ENCODE data around the gene TEPSIN. TPM values are rescaled to one million over a fixed set of nuclear protein-coding genes. Genes with fewer than 3 reads are reported as not detected.

Gene TEPSIN
- polyA plus RNA-seq, 1 donor (not counting 4 experiments of a cell fraction or from before 2014, with no cell fraction given) = 7.1 TPM

DNA sequence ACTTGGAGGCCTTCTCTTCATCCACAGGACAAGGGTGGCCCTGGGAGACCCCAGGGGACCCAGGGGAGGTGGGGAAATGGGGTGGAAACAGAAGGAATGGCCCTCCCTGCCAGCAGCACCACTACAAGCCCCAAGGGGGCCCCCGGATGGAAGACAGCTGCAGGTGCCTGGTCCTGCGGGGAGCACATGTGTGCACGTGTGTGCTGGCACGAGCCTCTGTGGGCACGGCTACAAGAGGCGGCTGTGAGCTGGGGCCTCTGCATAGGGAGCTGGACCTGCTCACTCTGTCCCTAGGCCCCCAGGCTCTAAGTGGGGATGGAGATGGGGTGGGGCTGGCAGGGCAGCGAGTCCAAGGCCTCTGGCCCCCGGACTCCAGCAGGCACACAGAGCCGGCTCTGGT lies 59.6 kb downstream of the TEPSIN start:
- no peak overlapping the region for H3K9ac ChIP-seq (ENCODE audit: control insufficient read depth, extremely low read depth, insufficient read depth, low read length)
- dilution Hi-C loops (cut with MboI; ENCODE audit: extremely low pct_ligation_motif_present, low sequenced_read_pairs) = no loop called here

More for the DNA sequence above, 59.6 kb downstream of the TEPSIN start:
- Histone ChIP-seq H4K20me1 (ENCODE audit: control insufficient read depth, extremely low read depth, insufficient read depth, low read length) (no peaks in the 10 kb centered on the region), H3K9me1 (ENCODE audit: control insufficient read depth, extremely low read depth, insufficient read depth, low read length) (no peaks in the 10 kb centered on the region), H3K27ac (ENCODE audit: control insufficient read depth, insufficient read depth, low read length) (no peak overlapping the region), H3K36me3 (ENCODE audit: control insufficient read depth in 2 of 2, extremely low read depth in 1 of 2, insufficient read depth in 2 of 2, low read length in 2 of 2) (no peaks in the 10 kb centered on the region), H3K4me3 (ENCODE audit: control insufficient read depth in 2 of 3, extremely low read depth in 1 of 3, insufficient read depth in 2 of 3, low read depth in 1 of 3, low read length in 3 of 3) (no peak overlapping the region), H3K27me3 (ENCODE audit: control insufficient read depth, extremely low read depth, insufficient read depth, low read length) (peaks cover 7% of the 10 kb centered on the region), H3K9me3 (ENCODE audit: control insufficient read depth, low read depth, low read length) (peaks cover 3% of the 10 kb centered on the region), H3K79me2 (ENCODE audit: control insufficient read depth, insufficient read depth, low read length) (no peaks in the 10 kb centered on the region), H2AFZ (ENCODE audit: control insufficient read depth, low read length) (no peak overlapping the region), H3K4me1 (ENCODE audit: control insufficient read depth, extremely low read depth, insufficient read depth, low read length) (no peaks in the 10 kb centered on the region), H3K4me2 (ENCODE audit: control insufficient read depth, extremely low read depth, insufficient read depth, low read depth, low read length) (no peak overlapping the region)
- no peak for DNase-seq (ENCODE audit: low read depth, low spot score)
- FAIRE-seq = no peak
- no peak for TF ChIP-seq EZH2 (IDR thresholded peaks at IDR 0.05; ENCODE audit: low read length)
- TF ChIP-seq, protein P1, sequence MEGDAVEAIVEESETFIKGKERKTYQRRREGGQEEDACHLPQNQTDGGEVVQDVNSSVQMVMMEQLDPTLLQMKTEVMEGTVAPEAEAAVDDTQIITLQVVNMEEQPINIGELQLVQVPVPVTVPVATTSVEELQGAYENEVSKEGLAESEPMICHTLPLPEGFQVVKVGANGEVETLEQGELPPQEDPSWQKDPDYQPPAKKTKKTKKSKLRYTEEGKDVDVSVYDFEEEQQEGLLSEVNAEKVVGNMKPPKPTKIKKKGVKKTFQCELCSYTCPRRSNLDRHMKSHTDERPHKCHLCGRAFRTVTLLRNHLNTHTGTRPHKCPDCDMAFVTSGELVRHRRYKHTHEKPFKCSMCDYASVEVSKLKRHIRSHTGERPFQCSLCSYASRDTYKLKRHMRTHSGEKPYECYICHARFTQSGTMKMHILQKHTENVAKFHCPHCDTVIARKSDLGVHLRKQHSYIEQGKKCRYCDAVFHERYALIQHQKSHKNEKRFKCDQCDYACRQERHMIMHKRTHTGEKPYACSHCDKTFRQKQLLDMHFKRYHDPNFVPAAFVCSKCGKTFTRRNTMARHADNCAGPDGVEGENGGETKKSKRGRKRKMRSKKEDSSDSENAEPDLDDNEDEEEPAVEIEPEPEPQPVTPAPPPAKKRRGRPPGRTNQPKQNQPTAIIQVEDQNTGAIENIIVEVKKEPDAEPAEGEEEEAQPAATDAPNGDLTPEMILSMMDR (optimal IDR thresholded peaks at IDR 0.05 in 1 of 3, IDR thresholded peaks at IDR 0.05 in 1 of 3, conservative IDR thresholded peaks at IDR 0.05 in 1 of 3; ENCODE audit: extremely low read depth in 1 of 3, insufficient read depth in 2 of 3, low read length in 3 of 3) = no peak

Other genes with a start within 250 kb of the TEPSIN start
- gene CHMP6, start 247.2 kb downstream of the TEPSIN start, polyA plus RNA-seq = 14.5 to 26.7 TPM (median 20.9 TPM) in 3 replicates
- 48.9 to 74.4 TPM (median 56.7 TPM) in 3 replicates for gene BAIAP2, start 203.9 kb downstream of the TEPSIN start, polyA plus RNA-seq
- gene PVALEF, start 73.5 kb downstream of the TEPSIN start, polyA plus RNA-seq = not detected in 3 replicates
- 0.16 to 0.54 TPM (median 0.40 TPM) in 3 replicates for gene AATK, start 72.8 kb downstream of the TEPSIN start, polyA plus RNA-seq
- gene CEP131, start 16.1 kb downstream of the TEPSIN start, polyA plus RNA-seq = 2.6 to 3.0 TPM (median 2.7 TPM) in 3 replicates
- gene NDUFAF8, start 263 bp upstream of the TEPSIN start, polyA plus RNA-seq = 99.5 to 171 TPM (median 109 TPM) in 3 replicates
- gene SLC38A10, start 56.3 kb upstream of the TEPSIN start, polyA plus RNA-seq = 16.8 to 21.2 TPM (median 20.9 TPM) in 3 replicates
- gene BAHCC1, start 156.4 kb upstream of the TEPSIN start, polyA plus RNA-seq = 0.52 to 1.0 TPM (median 0.80 TPM) in 3 replicates